GM18507 (cell line): Measurements from ENCODE around the gene PRSS53.

ENCODE experiments used
- DNase-seq: peaks from one replicate; pipeline ENCODE4 v3.0.0; 2011; ENCODE audit warnings: low read depth; ENCODE audit not compliant: insufficient read length; ENCODE audit errors: extremely low spot score
- FAIRE-seq: peaks from 2 replicates; lab custom pipeline; 2011; peaks lifted over from hg19 to GRCh38; lab: Jason Lieb, UNC

PRSS53 gene

DNA sequence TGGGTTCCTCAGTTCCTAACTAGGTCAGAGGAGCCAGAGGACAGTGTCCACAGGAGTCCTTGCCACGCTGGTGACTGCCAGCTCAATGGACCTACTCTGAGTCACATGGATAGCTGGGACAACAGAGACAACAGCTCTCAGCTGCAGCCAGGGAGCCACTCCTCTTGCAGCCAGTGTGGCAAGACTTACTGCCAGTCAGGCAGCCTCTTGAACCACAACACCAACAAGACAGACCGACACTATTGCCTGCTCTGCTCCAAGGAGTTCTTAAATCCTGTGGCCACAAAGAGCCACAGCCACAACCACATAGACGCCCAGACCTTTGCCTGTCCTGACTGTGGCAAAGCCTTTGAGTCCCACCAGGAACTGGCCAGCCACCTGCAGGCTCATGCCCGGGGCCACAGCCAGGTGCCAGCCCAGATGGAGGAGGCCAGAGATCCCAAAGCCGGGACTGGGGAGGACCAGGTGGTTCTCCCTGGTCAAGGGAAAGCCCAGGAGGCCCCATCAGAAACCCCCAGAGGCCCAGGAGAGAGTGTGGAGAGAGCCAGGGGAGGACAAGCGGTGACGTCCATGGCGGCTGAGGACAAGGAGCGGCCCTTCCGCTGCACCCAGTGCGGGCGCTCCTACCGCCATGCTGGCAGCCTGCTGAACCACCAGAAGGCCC, 7.9 kb downstream of the PRSS53 start:
- DNase-seq, result no peak
- FAIRE-seq, result no peak

DNA sequence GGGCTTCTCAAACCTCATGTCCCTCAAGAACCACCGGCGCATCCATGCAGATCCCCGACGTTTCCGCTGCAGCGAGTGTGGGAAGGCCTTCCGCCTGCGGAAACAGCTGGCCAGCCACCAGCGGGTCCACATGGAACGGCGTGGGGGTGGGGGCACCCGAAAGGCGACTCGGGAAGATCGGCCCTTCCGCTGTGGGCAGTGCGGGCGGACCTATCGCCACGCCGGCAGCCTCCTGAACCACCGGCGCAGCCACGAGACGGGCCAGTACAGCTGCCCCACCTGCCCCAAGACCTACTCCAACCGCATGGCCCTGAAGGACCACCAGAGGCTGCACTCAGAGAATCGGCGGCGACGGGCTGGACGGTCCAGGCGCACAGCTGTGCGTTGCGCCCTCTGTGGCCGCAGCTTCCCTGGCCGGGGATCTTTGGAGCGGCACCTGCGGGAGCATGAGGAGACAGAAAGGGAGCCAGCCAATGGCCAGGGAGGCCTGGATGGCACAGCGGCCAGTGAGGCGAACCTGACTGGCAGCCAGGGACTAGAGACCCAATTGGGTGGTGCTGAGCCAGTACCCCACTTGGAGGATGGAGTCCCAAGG, 8.6 kb downstream of the PRSS53 start:
- DNase-seq (no peak), FAIRE-seq (no peak)

DNA sequence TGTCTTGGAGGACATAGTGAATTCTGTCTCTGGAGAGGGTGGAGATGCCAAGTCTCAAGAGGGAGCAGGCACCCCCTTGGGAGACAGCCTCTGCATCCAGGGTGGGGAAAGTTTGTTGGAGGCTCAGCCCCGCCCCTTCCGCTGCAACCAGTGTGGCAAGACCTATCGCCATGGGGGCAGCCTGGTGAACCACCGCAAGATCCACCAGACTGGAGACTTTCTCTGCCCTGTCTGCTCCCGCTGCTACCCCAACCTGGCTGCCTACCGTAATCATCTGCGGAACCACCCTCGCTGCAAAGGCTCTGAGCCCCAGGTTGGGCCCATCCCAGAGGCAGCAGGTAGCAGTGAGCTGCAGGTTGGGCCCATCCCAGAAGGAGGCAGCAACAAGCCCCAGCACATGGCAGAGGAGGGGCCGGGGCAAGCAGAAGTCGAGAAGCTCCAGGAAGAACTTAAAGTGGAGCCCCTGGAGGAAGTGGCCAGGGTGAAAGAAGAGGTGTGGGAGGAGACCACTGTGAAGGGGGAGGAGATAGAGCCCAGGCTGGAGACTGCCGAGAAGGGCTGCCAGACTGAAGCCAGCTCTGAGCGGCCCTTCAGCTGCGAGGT, 9.3 kb downstream of the PRSS53 start:
- DNase-seq (no peak), FAIRE-seq (no peak)

DNA sequence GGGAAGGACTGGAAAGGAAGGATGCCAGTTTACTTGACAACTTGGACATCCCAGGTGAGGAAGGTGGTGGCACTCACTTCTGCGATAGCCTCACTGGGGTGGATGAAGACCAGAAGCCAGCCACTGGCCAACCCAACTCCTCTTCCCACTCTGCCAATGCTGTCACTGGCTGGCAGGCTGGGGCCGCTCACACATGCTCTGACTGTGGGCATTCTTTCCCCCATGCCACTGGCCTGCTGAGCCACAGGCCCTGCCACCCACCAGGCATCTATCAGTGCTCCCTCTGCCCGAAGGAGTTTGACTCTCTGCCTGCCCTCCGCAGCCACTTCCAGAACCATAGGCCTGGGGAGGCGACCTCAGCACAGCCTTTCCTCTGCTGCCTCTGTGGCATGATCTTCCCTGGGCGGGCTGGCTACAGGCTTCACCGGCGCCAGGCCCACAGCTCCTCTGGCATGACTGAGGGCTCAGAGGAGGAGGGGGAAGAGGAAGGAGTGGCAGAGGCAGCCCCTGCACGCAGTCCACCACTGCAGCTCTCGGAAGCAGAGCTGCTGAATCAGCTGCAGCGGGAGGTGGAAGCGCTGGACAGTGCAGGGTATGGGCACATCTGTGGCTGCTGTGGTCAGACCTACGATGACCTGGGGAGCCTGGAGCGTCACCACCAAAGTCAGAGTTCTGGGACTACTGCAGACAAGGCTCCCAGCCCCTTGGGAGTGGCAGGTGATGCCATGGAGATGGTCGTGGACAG, 10.0 kb downstream of the PRSS53 start:
- DNase-seq (no peak), FAIRE-seq (no peak)

DNA sequence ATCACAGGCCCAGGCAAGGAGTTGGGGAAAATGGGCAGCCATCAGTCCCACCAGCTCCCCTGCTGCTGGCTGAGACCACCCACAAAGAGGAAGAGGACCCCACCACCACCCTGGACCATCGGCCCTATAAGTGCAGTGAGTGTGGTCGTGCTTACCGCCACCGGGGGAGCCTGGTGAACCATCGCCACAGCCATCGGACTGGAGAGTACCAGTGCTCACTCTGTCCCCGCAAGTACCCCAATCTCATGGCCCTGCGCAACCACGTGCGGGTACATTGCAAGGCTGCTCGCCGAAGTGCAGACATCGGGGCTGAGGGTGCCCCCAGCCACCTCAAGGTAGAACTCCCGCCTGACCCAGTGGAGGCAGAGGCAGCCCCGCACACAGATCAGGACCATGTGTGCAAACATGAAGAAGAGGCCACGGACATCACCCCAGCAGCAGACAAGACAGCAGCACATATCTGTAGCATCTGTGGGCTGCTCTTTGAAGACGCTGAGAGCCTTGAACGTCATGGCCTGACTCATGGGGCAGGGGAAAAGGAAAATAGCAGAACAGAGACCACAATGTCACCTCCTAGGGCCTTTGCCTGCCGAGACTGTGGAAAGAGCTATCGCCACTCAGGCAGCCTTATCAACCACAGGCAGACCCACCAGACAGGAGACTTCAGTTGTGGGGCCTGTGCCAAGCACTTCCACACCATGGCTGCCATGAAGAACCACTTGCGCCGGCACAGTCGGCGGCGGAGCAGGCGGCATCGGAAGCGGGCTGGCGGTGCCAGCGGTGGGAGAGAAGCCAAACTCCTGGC, 10.9 kb downstream of the PRSS53 start:
- FAIRE-seq (no peak), DNase-seq (no peak)

DNA sequence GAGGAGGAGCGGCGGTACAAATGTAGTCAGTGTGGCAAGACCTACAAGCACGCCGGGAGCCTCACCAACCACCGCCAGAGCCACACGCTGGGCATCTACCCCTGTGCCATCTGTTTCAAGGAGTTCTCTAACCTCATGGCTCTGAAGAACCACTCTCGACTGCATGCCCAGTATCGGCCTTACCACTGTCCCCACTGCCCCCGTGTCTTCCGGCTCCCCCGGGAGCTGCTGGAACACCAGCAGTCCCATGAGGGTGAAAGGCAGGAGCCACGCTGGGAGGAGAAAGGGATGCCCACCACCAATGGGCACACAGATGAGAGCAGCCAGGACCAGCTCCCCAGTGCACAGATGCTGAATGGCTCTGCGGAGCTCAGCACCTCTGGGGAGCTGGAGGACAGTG, 11.7 kb downstream of the PRSS53 start:
- FAIRE-seq (no peak), DNase-seq (no peak)

DNA sequence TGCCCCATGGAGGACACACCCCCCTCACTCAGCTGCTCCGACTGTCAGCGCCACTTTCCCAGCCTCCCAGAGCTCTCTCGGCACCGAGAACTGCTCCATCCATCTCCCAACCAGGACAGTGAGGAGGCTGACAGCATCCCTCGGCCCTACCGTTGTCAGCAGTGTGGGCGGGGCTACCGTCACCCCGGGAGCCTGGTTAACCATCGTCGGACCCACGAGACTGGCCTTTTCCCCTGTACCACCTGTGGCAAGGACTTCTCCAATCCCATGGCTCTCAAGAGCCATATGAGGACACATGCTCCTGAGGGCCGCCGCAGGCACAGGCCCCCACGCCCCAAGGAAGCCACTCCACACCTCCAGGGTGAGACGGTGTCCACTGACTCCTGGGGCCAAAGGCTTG, 12.4 kb downstream of the PRSS53 start:
- DNase-seq (no peak), FAIRE-seq (no peak)

DNA sequence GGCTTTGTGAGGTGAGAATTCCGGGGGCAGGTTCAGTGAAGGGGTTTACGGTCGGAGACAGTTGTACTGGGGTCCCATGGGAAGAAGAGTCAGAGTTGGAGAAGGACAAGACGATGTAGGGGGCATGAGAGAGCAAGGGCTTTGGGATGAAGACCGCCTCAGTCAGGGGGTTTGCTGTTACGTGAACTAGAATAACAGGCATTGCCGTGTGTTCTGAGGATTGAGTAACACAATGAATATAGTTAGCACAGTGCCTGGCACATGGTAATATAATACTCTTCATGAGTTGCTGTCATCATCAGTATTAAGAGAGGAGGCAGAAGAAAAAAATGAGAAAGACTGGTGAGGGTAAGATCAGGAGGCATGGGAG, 13.9 kb downstream of the PRSS53 start:
- FAIRE-seq, result no peak

DNA sequence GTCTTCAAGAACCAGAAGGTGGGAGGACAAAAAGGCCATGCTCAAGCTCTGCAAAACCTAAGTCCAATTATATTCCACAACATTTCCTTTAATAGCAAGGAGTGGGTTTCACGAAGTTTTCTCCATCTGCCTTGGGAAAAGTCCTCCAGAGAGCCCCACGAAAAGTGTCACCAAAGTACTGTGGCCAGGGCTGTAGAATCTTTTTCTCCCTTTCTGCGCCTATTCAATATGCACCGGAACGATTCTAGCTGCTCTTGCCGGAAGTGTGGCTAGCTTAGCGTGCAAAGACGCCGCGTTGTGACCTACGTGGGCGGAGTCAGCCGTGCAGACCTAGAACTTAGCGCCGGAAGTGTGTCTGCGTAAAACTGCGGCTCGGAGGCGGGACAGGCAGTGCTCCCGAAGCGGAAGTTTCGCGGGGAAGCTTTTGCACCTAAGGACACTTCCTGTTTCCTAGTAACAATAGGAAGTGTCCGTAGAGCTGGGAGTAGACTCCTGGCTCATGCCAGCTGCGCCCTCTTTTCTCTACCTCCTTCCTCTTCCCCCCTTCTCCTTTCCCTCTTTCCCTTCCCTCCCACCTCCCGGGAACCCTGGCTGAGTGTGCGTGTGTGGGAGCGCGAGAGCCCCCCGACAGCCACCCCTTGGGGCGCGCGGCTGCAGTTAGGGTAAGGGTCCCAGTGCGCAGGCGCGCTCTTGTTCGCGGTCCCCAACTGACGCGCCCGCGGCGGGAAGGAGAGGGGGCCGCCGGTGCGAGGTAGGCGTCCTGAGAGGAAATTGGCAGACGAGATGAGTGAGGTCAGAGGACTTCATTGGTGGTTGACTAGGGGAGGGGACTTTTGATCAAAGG, 14.6 kb downstream of the PRSS53 start, which contains the start of the genes ZNF646 and ZNF668:
Gene ZNF646 (plus strand): TSS at position 453 of the 844 bp plus-strand sequence. CDS start 1,903 bp downstream, outside the sequence.
Gene ZNF668 (minus strand): TSS at position 271 of the 844 bp plus-strand sequence. CDS start 9,781 bp downstream, outside the sequence.
- DNase-seq (peak; percentile 94), FAIRE-seq (peak; percentile 96)

More for the DNA sequence above, 13.9 kb downstream of the PRSS53 start:
- DNase-seq, result no peak

DNA sequence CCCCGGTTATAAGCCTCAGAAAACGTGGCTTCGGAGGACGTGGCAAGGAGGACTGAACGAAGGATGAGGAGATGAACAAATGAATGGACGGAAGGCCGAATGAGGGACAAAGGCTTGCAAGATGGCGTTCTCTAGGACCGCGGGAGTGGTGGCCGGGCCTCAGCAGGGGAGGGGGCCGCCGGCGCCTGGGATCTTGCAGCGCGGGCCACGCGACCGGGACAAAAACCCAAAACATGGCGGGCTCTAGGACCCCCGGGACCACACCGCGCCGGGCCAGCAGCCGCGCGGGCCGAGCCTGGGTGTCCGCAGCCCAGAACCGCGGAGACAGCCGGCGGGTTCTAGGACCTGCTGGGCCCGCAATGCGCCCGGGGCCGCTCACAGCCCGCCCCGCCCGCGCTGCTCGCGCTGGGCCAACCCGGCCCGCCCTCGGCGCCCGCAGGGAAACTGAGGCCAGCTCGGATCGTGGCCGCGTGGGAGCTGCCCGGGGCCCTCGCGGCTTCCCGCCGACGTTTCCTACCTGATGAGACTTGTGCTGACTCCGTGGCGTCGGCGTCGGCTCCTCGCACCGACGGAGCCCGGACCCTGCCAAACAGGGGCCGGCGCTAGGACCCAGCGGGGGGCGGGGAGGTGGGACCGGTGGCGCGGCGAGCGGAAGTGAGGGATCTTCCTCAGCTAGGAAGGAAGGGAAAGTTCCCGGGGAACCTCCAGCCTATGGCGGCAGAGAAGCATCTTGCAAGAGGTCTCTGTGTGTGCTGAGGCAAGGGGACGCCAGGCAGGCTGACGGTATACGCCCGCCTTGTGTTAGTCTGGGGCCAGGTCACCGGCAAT, 15.4 kb downstream of the PRSS53 start:
- peak; percentile 62 for FAIRE-seq
- DNase-seq, result peak; percentile 66

DNA sequence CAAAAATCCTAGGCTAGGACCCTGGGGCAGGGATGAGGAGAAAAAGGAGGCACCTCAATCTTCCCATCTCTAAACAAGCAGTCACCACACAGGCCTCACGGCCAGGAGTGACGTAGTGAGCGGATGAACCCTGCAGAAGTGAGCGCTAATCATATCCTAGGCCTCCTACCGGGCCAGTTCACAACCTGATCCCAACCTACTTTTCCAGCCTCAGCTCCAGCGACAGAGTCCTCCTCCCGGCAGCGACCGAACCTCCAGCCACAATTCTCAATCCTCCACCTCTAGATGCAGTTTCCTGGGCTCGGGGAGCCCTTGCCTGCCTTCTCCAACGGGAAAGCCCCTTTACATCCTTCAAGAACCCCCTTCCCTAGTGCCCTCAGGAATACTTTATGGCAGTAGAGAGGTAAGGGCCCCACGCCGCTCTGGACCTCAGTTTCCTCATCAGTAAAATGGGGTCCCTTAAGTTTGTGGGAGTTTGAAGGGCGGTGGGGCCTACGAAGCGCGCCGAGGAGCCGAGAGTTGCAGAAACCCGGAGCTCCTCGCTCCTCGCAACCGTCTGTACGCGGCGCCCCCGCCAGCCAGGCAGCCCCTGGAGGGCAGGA, 16.1 kb downstream of the PRSS53 start:
- peak; percentile 67 for FAIRE-seq
- no peak for DNase-seq

DNA sequence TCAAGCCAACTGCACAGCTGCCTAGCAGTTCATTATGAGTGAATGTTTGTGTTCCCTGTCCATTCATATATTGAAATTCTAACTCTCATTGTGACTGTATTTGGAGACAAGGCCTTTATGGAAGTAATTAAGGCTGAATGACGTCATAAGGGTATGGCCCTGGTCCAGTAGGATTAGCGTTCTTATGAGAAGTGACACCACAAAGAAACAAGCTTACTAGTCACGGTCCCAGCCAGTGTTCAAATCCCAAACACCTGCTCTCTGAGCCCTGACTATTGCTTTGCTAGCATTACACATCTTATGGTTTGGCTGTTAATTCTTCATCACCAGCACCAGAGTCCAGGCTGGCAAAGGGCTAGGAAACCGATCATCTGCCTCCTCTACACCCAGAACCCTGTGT, 16.9 kb downstream of the PRSS53 start:
- FAIRE-seq (no peak), DNase-seq (no peak)

DNA sequence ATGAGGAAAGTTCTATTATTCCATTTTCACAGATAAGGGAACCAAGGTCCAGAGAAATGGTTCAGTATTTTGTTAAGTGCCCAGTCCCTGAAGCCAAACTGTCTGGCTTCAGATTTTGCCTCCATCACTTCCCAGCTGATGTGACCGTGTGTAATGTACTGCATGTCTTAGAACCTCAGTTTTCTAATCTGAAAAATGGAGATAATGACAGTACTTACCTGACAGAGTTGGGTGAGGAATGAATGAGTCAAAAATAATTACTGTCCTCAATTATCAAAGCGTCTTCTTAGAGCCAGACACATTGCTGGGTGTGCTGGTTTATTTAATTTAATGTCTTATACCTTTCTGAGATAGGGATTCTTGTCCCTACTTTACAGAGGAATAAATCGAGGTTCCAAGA, 21.4 kb downstream of the PRSS53 start:
- FAIRE-seq, result no peak

DNA sequence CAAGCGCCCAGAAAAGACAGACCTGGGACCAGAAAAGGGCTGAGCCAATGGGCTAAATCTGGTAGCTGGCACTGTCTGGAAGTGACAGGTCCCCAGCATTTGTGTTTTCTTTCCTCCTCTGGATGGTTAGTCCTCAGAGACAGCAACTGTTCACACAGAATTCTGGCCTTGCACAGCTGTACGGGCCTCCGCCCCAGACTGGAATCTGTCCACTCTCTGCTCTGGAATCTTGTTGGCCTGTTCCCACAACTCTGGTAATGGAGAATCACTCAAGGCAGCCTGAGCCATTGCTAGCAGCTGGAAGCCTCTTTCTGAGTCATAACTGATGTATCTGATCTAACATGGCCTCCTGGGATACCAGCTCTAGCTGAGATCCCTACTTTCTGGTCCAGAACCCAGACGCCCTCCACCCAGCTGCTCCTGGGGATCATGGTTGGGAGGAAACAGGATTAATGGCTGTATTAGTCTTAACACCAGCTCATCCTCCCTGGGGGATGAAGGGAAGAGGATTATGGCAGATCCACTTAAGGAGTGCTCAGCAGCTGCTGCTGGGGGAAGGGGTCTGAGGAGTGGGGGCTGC, 23.8 kb downstream of the PRSS53 start:
- DNase-seq (no peak), FAIRE-seq (no peak)

More for the DNA sequence above, 21.4 kb downstream of the PRSS53 start:
- DNase-seq, result no peak

DNA sequence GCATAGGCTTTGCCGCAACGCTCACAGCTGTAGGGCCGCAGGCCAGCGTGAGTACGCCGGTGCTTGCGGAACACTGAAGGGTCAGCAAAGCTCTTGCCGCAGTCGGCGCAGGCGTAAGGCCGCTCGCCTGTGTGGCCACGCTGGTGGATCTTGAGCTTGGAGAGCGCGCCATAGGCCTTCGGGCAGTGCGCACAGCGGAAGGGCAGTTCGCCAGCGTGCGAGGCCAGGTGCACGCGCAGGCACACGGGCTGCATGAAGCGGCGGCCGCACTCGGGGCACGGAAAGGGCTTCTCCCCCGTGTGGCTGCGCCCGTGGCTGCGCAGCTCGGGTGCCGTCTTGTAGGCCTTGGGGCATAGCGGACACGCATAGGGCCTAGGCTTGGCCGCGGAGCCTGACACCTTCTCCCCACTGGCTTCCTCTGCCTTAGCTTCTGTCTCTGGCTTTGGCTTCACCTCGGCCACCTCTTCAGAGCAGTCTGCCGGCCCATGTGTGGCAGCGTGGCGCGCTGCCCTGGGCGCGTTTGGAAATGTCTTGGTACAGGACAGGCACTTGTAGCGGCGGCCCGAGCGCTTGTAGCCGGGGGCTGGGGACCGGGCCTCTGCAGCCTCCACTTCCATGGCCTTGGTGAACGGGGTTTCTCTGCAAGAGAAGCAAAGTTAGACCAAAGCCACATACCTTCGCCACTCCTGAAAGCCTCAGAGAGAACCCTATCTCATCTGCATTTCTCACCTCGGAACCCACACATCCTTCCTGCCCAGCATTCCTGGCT, 24.7 kb downstream of the PRSS53 start:
- FAIRE-seq (no peak), DNase-seq (no peak)

DNA sequence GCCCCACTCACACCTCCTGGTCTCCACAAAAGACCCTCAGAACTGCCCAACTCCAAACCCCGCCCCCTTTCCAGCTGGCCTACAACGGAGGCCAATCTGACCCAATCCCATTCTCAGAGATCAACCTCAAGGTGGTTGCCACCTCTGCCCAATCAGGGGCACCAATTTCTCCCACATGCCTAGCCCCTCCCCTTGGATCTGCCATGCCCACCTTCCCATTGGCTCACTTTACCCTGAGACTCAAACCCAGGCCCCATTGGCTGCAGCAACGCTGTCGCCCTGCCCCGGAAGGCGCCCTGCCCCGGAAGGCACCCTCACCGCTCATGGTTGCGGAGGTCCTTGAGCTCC, 25.3 kb downstream of the PRSS53 start:
- FAIRE-seq, result no peak

More for the DNA sequence above, 25.3 kb downstream of the PRSS53 start:
- no peak for DNase-seq
